Transverse colon (tissue), 4 donors: ENCODE measurements around the gene HIBCH. TPM values are rescaled to one million over a fixed set of nuclear protein-coding genes. Genes with fewer than 3 reads are reported as not detected.
"Not testable (repeated sequence)": the region's sequence is repeated elsewhere in the genome, so short reads cannot be mapped to it uniquely, and the experiment has no call there.

Source experiments
- DNase-seq: peaks from one replicate; pipeline ENCODE4 v3.0.0-alpha.2; 2019
- H3K27ac ChIP-seq, 4 donors: fragments of 200-600 bp; sonication (generic); 2 replicates each; pipeline ENCODE4 v1.5.1; 2016 to 2018; ENCODE audit warnings: inconsistent platforms in 4 of 4
- H3K27me3 ChIP-seq: fragments of 200-600 bp; sonication (generic); 2 replicates; pipeline ENCODE4 v1.5.1; 2017; ENCODE audit warnings: inconsistent platforms
- H3K36me3 ChIP-seq, 4 donors: fragments of 200-600 bp; sonication (generic); 2 replicates each; pipeline ENCODE4 v1.5.1; 2017 to 2019; ENCODE audit warnings: inconsistent platforms in 4 of 4
- H3K4me1 ChIP-seq, 4 donors: fragments of 200-600 bp; sonication (generic); 2 replicates each; pipeline ENCODE4 v1.5.1; 2017 to 2020; ENCODE audit warnings: inconsistent platforms in 4 of 4
- H3K4me3 ChIP-seq, 4 donors: fragments of 200-600 bp; sonication (generic); 1 replicate in 1 of 4; 2 replicates in 3 of 4; pipeline versions ENCODE4 v1.5.1 to v1.6.1; 2017 to 2019; ENCODE audit warnings: inconsistent platforms in 4 of 4
- H3K9me3 ChIP-seq, 2 donors: fragments of 200-600 bp; sonication (generic); 2 replicates each; pipeline ENCODE4 v1.5.1; 2017 to 2019; ENCODE audit warnings: inconsistent platforms in 2 of 2
- EP300 ChIP-seq: sonication (generic); formaldehyde crosslinking; IDR thresholded peaks from one replicate; pipeline ENCODE4 v1.6.1; 2017; ENCODE audit warnings: antibody characterized with exemption, low read depth
- POLR2A ChIP-seq: fragments of 450-650 bp; IDR thresholded peaks from one replicate; pipeline ENCODE4 v1.6.1; 2016; ENCODE audit warnings: antibody characterized with exemption, mild to moderate bottlenecking, moderate library complexity
- POLR2AphosphoS5 ChIP-seq, 3 donors: sonication (generic); formaldehyde crosslinking; IDR thresholded peaks; one replicate each; pipeline ENCODE4 v1.6.1; 2016; ENCODE audit warnings: antibody characterized with exemption in 3 of 3
- WGBS, 2 donors: methylation state at CpG; one replicate each; pipeline ENCODE4 v1.1.5; 2018; ENCODE audit warnings: low coverage in 1 of 2; 5-methylcytosine and 5-hydroxymethylcytosine counted together
- in situ Hi-C, 4 donors: fragments of 200-750 bp; cut with MboI; loops; one replicate each; pipeline versions ENCODE4 v1.15.0 to v1.15.1; 2017; ENCODE audit warnings: low sequenced_read_pairs in 3 of 4, low pct_ligation_motif_present in 1 of 4, low pct_unique_long_range_greater_than_20kb in 1 of 4
- intact Hi-C: fragments of 100-400 bp; cut with DNase I; formaldehyde crosslinking; loops from one replicate; pipeline ENCODE4 v1.15.1; 2023; ENCODE audit warnings: low total_unique reads
- total RNA-seq, 4 donors: library from RNA; depleted of rRNA; stranded (reverse); fragments of >200 nt; gene quantifications; one replicate each; pipeline ENCODE4 v1.1.0, GENCODE V29; 2016
- TF ChIP-seq, protein P1 (sequence below), 5 experiments: fragments of 200-600 bp in 3 of 5; fragments of 450-650 bp in 2 of 5; sonication (generic) in 3 of 5; IDR thresholded peaks; 1 replicate in 2 of 5; 2 replicates in 3 of 5; pipeline ENCODE4 v1.5.1; 2016 to 2017; ENCODE audit warnings: antibody characterized with exemption in 5 of 5, inconsistent platforms in 3 of 5, mild to moderate bottlenecking in 2 of 5, moderate library complexity in 1 of 5

Gene HIBCH
- total RNA-seq, 4 donors from 2014 or later = 6.0 to 33.0 (median 19.8) TPM

DNA sequence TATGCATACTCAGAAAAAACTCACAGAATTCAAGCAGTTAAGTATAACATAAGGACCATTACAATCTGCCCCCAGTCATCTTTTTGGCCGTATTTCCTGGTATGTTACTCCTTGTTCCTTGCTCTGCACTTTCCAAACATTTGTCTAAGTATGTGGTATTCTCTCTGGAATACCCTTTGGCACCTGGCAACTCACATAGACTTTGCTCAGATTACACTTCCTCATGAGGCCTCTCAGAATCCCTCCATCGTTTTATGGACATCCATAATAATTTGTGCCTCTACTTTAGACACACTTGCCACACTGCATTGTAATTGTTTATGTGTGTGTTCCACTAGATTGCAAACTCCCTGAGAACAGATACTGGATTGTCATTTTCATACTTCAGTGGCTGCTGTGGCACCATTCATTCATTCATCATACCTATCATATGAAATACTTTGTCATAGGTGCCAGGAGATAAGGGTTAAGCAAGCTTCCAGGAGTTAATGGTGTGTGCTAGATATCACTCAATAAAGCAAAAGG lies 84.0 kb downstream of the HIBCH start:
- Histone ChIP-seq H3K27me3 (no peaks in the 10 kb centered on the region), H3K36me3 (no peaks in the 10 kb centered on the region), H3K4me1 (peaks cover 0 to 21% (median 6%) of the 10 kb centered on the region in 4 donors), H3K9me3 (no peaks in the 10 kb centered on the region), H3K27ac (peak overlapping the region; percentile 31 to 58 (median 46)), H3K4me3 (no peak overlapping the region)
- TF ChIP-seq POLR2AphosphoS5 (IDR thresholded peaks at IDR 0.05) (peak in 1 of 3 donors; percentile 50), EP300 (no peak)
- in situ Hi-C loops = no loop called here
- peak; percentile 20 for DNase-seq
- intact Hi-C loops = no loop called here
- 53 to 66% methylated on average over 2 of the region's 2 CpGs for WGBS, 2 donors

DNA sequence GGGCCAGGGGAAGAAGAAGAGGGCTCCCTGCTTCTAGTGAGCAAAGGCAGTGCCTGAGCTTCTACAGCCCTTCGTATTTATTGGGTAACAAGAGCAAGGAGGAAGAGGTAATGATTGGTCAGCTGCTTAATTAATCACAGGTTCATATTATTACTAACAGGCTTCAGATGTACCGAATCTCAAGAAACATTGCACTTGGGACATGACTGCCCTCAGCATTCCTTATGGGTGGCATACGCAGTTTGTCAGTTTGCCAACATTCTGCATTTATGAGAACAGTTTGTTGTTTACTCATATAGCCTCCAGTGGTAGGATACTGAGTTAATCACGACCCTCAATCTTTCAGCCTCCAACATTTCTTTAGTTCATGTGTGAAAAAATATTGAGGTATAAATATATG lies 84.5 kb downstream of the HIBCH start:
- DNase-seq = no peak

DNA sequence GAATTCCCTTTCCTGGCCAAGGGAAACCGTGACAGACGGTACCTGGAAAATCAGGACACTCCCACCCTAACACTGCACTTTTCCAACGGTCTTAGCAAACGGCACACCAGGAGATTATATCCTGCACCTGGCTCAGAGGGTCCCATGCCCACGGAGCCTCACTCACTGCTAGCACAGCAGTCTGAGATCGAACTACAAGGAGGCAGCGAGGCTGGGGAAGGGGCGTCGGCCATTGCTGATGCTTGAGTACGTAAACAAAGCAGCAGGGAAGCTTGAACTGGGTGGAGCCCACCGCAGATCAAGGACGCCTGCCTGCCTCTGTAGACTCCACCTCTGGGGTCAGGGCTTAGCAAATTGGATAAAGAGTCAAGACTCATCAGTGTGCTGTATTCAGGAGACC lies 95.6 kb downstream of the HIBCH start:
- H3K4me3 ChIP-seq, in situ Hi-C loops, intact Hi-C loops, H3K4me1 ChIP-seq, H3K9me3 ChIP-seq, H3K27ac ChIP-seq, H3K27me3 ChIP-seq, DNase-seq: not testable (repeated sequence)
- H3K36me3 ChIP-seq = peaks cover 0 to 11% (median 3%) of the 10 kb centered on the region in 4 donors
- WGBS, 2 donors = 89 to 94% methylated on average over 6 to 12 of the region's 12 CpGs

More for the DNA sequence above, 84.5 kb downstream of the HIBCH start:
- H3K27ac ChIP-seq = peak overlapping the region; percentile 31 to 58 (median 46)
- TF ChIP-seq EP300 (no peak), POLR2AphosphoS5 (IDR thresholded peaks at IDR 0.05) (no peak), POLR2A (no peak)
- TF ChIP-seq, protein P1, sequence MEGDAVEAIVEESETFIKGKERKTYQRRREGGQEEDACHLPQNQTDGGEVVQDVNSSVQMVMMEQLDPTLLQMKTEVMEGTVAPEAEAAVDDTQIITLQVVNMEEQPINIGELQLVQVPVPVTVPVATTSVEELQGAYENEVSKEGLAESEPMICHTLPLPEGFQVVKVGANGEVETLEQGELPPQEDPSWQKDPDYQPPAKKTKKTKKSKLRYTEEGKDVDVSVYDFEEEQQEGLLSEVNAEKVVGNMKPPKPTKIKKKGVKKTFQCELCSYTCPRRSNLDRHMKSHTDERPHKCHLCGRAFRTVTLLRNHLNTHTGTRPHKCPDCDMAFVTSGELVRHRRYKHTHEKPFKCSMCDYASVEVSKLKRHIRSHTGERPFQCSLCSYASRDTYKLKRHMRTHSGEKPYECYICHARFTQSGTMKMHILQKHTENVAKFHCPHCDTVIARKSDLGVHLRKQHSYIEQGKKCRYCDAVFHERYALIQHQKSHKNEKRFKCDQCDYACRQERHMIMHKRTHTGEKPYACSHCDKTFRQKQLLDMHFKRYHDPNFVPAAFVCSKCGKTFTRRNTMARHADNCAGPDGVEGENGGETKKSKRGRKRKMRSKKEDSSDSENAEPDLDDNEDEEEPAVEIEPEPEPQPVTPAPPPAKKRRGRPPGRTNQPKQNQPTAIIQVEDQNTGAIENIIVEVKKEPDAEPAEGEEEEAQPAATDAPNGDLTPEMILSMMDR (IDR thresholded peaks at IDR 0.05) = no peak
- no peaks in the 10 kb centered on the region for H3K27me3 ChIP-seq
- H3K9me3 ChIP-seq = no peaks in the 10 kb centered on the region
- H3K4me3 ChIP-seq = no peak overlapping the region
- H3K4me1 ChIP-seq = peaks cover 0 to 21% (median 6%) of the 10 kb centered on the region in 4 donors
- H3K36me3 ChIP-seq = no peaks in the 10 kb centered on the region
- in situ Hi-C loops (no loop called here), intact Hi-C loops (no loop called here)
- 57 to 76% methylated on average over 4 of the region's 4 CpGs for WGBS, 2 donors

DNA sequence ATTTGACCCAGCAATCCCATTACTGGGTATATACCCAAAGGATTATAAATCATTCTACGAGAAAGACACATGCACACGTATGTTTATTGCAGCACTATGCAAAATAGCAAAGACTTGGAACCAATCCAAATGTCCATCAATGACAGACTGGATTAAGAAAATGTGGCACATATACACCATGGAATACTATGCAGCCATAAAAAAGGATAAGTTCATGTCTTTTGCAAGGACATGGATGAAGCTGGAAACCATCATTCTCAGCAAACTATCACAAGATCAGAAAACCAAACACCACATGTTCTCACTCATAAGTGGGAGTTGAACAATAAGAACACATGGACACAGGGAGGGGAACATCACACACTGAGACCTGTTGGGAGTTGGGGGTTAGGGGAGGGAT lies 96.9 kb downstream of the HIBCH start:
- H3K27me3 ChIP-seq, intact Hi-C loops, DNase-seq, H3K27ac ChIP-seq, H3K4me1 ChIP-seq, H3K4me3 ChIP-seq, H3K9me3 ChIP-seq, in situ Hi-C loops: not testable (repeated sequence)
- WGBS, 2 donors = 90 to 100% methylated on average over 2 of the region's 2 CpGs
- H3K36me3 ChIP-seq = peaks cover 0 to 11% (median 3%) of the 10 kb centered on the region in 4 donors

DNA sequence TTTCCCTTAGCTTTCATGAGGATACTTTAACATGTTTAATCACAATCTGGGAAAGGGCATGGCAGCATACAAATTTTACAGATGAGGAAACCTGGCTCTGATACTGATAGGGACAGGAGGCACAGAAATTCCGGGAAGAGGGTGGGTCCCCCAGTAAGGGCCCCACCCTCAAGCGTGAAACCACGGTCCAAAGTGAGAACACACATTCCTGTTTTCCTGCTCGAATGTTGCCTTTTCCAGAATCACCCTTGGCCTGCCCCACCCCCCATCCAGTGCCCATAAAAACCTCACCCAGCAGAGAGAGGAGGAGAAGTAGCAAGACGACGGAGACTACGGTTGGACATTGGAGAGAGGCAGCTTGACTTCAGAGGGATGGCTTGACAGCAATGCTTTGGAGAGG lies 98.2 kb downstream of the HIBCH start:
- Histone ChIP-seq H3K27me3 (no peaks in the 10 kb centered on the region), H3K4me1 (peaks cover 0 to 10% (median 3%) of the 10 kb centered on the region in 4 donors), H3K36me3 (peaks cover 0 to 11% (median 3%) of the 10 kb centered on the region in 4 donors), H3K4me3 (no peak overlapping the region), H3K9me3 (peaks cover 0 to 2% of the 10 kb centered on the region in 2 donors), H3K27ac (peak overlapping the region in 3 of 4 donors; percentile 12 to 51 (median 44))
- no peak for TF ChIP-seq POLR2AphosphoS5 (IDR thresholded peaks at IDR 0.05)
- no peak for TF ChIP-seq POLR2A
- TF ChIP-seq, protein P1 (IDR thresholded peaks at IDR 0.05) = no peak
- no peak for TF ChIP-seq EP300
- intact Hi-C loops = no loop called here
- in situ Hi-C loops = no loop called here
- DNase-seq = peak; percentile 80
- 41 to 65% methylated on average over 4 to 7 of the region's 7 CpGs for WGBS, 2 donors
